Activated naive CD8-positive, alpha-beta T cell (primary cell): Measurements from ENCODE around the gene GIMAP7.
"Not testable (repeated sequence)": the region's sequence is repeated elsewhere in the genome, so short reads cannot be mapped to it uniquely, and the experiment has no call there.

Experiments used
- H3K27ac Mint-ChIP-seq: one replicate; pipeline ENCODE4 v1.8.0; 2021; ENCODE audit warnings: mixed read lengths
- H3K27me3 Mint-ChIP-seq: one replicate; pipeline ENCODE4 v1.8.0; 2021; ENCODE audit warnings: mixed read lengths
- H3K36me3 Mint-ChIP-seq: one replicate; pipeline ENCODE4 v1.8.0; 2021; ENCODE audit warnings: mixed read lengths
- H3K4me1 Mint-ChIP-seq: one replicate; pipeline ENCODE4 v1.8.0; 2021; ENCODE audit warnings: low read depth, mixed read lengths
- H3K4me3 Mint-ChIP-seq: one replicate; pipeline ENCODE4 v1.8.0; 2021; ENCODE audit warnings: mild to moderate bottlenecking, mixed read lengths
- H3K9me3 Mint-ChIP-seq: one replicate; pipeline ENCODE4 v1.8.0; 2021; ENCODE audit warnings: low read depth, mixed read lengths

The GIMAP7 gene

DNA sequence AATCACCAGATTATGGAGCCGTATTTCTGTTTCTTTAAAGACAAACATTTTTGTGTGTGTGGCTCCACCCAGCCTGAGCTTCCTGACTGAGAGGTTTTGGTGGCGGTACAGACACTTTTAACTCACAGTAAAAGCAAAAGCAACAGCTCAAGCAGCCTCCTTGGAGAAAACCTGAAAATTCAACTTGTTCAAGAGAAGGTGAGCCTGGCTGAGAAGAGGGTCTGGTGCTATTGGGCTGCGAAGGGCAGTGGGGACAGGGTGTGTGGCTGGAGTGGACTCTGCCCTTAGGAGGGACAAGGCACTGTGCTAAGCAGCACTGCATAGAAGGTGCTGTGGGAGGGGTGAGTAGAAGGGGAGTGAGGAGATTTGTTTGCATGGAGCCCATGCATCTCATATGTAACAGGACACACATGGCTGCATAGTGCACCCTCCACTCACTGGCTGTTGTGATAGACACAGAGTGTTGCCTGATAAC is at the start of gene GIMAP7:
TSS of gene GIMAP7 (plus strand) at position 125 of the 475 bp plus-strand sequence. CDS start 5,103 bp downstream, outside the sequence.
- Mint-ChIP-seq H3K4me1 (peaks cover 66% of the 10 kb centered on the region), H3K36me3 (peaks cover under 1% of the 10 kb centered on the region), H3K4me3 (peak within 1 kb of the TSS; percentile 99), H3K27me3 (no peaks in the 10 kb centered on the region), H3K9me3 (peaks cover 13% of the 10 kb centered on the region), H3K27ac (peak within 1 kb of the TSS; percentile 99)

DNA sequence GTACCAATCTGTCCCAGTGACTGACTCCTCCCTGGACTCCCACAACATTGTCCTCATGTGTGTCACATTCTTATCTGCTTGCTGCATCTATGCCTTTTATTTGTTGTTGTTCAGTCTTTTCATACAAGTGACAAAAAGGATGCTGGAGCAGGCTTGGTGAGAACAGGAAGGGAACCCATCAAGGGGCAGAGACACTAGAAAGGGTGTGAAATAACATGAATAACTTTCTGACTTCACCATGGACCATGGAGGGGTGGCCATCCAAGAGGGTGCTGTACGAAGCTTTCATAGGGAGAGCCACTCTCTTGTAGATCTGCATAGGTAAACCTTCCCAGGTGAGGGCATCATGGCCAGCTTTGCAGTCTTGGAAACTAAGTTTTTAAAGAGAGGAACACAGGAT is 49.7 kb upstream of the GIMAP7 start:
- Mint-ChIP-seq H3K27me3 (no peaks in the 10 kb centered on the region), H3K9me3 (peaks cover 31% of the 10 kb centered on the region), H3K4me1 (peaks cover 82% of the 10 kb centered on the region), H3K4me3 (peak overlapping the region; percentile 35), H3K27ac (peak overlapping the region; percentile 70), H3K36me3 (peaks cover 48% of the 10 kb centered on the region)

DNA sequence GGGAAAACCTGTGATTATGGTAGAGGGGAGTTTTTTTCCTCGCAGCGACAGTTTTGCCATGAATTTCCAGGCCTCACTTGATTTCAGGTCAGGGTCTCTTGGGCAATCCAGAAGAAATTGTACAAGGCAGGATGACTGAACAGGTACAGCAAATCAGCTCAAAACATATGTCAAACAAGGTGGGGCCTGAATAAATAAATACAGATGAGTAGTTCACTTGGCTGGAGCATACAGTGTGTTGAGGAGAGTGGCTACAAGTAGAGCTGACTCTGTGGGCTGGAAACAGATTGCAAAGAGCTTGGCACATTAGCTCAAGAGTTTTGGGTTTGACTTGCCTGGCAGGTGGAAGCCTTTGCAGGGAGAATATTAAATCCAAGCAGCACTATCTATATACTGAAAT is 49.3 kb upstream of the GIMAP7 start:
- Mint-ChIP-seq H3K36me3 (peaks cover 45% of the 10 kb centered on the region), H3K4me3 (no peak overlapping the region), H3K27me3 (no peaks in the 10 kb centered on the region), H3K27ac (peak overlapping the region; percentile 70), H3K4me1 (peaks cover 82% of the 10 kb centered on the region), H3K9me3 (peaks cover 29% of the 10 kb centered on the region)

DNA sequence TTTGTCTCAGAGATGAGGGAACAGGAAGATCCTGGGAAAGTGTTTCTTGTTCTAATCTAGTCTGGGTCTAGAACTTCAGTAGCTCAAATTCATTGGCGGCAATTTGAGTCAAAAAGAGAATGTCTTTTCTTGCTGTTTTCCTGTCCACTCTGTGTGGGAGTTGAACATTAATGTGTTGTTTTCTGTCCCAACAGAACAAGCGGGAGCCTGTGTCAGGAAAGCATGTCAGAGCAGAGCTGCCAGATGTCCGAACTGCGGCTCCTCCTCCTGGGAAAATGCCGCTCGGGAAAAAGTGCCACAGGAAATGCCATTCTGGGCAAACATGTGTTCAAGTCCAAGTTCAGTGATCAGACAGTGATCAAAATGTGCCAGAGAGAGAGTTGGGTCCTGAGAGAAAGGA is 48.2 kb upstream of the GIMAP7 start:
- peak overlapping the region; percentile 91 for H3K27ac Mint-ChIP-seq
- H3K4me3 Mint-ChIP-seq, result no peak overlapping the region
- H3K4me1 Mint-ChIP-seq, result peaks cover 83% of the 10 kb centered on the region
- H3K9me3 Mint-ChIP-seq, result peaks cover 20% of the 10 kb centered on the region
- H3K27me3 Mint-ChIP-seq, result no peaks in the 10 kb centered on the region
- peaks cover 37% of the 10 kb centered on the region for H3K36me3 Mint-ChIP-seq

DNA sequence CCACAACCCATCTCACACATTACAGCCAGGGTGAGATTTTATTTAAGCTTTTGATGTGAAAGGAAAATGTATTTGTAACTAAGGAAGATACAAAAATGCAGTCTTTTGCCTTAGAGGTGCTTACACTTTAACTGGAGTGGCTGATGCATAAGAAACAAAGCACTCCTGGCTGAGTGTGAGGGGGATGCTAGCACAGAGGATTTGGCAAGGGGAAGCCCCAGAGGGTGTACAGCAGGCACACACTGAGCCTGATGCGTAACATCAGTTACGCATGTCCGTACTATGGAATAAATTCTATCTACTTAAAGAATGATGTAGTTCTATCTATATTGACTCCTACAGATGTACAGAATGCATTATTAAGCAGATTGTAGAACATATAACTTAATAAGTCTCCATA is 46.4 kb upstream of the GIMAP7 start:
- peak overlapping the region; percentile 91 for H3K27ac Mint-ChIP-seq
- H3K27me3 Mint-ChIP-seq, result no peaks in the 10 kb centered on the region
- H3K4me3 Mint-ChIP-seq, result peak overlapping the region; percentile 42
- peaks cover 26% of the 10 kb centered on the region for H3K36me3 Mint-ChIP-seq
- H3K9me3 Mint-ChIP-seq, result peaks cover 4% of the 10 kb centered on the region
- peaks cover 88% of the 10 kb centered on the region for H3K4me1 Mint-ChIP-seq

DNA sequence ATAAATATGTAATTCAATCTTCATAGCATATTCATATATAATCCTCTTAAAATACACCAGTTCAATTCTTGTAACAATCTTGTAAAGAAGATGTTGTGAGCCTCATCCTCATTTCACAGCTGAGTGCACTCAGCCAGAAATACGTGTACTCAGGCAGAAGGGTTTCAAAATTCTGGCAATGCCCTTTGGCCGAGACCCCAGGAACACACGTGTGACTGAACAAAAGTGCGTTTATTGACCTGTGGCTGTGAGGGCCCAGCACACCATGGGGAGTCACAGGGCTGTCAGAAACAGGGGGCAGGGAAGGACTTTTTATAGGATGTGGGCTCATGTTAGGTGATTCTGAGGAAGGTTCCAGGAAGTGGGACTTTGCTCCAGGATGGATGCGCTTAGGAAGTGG is 42.8 kb upstream of the GIMAP7 start:
- Mint-ChIP-seq H3K9me3 (no peaks in the 10 kb centered on the region), H3K4me3 (no peak overlapping the region), H3K4me1 (peaks cover 84% of the 10 kb centered on the region), H3K27ac (peak overlapping the region; percentile 87), H3K27me3 (no peaks in the 10 kb centered on the region), H3K36me3 (peaks cover 42% of the 10 kb centered on the region)

DNA sequence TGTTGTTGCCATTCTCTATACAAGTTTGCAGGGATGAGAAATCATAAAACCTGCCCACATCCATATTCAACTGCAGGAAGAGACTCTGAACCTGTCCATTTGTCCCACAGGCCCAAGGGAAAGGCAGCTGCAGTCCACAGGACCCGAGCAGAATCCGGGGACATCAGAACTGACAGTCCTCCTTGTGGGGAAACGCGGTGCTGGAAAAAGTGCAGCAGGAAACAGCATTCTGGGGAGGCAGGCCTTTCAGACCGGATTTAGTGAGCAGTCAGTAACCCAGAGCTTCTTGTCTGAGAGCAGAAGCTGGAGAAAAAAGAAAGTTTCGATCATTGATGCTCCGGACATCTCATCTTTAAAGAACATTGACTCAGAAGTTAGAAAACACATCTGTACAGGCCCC is 40.8 kb upstream of the GIMAP7 start:
- Mint-ChIP-seq H3K36me3 (peaks cover 36% of the 10 kb centered on the region), H3K9me3 (no peaks in the 10 kb centered on the region), H3K27me3 (no peaks in the 10 kb centered on the region), H3K4me3 (no peak overlapping the region), H3K4me1 (peaks cover 85% of the 10 kb centered on the region), H3K27ac (peak overlapping the region; percentile 86)

DNA sequence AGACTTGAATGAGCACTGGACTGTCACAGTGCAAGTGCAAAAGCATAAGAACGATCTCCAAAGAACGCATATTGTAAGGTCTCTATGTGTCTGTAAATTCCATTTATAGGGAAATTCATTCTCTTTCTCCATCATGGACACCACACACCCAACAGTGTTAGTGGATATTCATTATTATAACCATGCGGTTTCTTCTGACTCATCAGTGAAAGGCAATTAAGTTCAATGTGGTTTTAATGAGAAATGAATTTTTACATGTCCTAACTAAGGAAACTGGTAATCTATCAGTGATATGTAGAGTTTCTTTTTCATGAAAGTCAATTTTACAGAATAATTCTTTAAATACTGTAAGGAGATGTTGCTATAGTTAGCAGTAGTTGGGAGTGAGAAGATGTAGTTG is 38.4 kb upstream of the GIMAP7 start:
- Mint-ChIP-seq H3K27me3 (no peaks in the 10 kb centered on the region), H3K27ac (peak overlapping the region; percentile 100), H3K4me3 (peak overlapping the region; percentile 72), H3K9me3 (no peaks in the 10 kb centered on the region), H3K4me1 (peaks cover 86% of the 10 kb centered on the region), H3K36me3 (peaks cover 35% of the 10 kb centered on the region)

DNA sequence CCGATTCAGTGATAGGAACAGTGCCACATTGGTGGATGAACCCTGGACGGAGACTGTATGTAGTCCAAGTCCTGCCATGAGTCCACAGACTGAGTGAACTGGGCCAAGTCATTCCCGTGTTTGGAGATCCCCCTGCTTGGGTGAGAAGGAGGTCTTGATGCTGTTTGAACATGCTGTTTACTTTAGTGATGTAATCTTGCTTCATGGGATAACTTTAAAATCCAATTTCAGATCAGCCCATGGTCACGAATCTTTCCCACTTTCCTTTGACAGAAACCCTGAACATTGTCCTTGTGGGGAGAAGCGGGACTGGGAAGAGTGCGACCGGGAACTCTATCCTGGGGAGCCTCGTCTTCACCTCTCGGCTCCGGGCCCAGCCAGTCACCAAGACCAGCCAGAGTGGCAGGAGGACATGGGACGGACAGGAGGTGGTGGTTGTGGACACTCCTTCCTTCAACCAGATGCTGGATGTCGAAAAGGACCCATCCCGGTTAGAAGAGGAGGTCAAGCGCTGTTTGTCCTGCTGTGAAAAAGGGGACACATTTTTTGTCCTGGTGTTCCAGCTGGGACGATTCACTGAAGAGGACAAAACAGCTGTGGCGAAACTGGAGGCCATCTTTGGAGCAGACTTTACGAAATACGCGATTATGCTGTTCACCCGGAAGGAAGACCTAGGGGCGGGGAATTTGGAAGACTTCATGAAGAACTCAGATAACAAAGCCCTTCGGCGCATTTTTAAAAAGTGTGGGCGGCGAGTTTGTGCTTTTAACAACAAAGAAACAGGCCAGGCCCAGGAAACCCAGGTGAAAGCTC is 37.6 kb upstream of the GIMAP7 start:
- Mint-ChIP-seq H3K36me3 (peaks cover 32% of the 10 kb centered on the region), H3K4me3 (peak overlapping the region; percentile 72)

DNA sequence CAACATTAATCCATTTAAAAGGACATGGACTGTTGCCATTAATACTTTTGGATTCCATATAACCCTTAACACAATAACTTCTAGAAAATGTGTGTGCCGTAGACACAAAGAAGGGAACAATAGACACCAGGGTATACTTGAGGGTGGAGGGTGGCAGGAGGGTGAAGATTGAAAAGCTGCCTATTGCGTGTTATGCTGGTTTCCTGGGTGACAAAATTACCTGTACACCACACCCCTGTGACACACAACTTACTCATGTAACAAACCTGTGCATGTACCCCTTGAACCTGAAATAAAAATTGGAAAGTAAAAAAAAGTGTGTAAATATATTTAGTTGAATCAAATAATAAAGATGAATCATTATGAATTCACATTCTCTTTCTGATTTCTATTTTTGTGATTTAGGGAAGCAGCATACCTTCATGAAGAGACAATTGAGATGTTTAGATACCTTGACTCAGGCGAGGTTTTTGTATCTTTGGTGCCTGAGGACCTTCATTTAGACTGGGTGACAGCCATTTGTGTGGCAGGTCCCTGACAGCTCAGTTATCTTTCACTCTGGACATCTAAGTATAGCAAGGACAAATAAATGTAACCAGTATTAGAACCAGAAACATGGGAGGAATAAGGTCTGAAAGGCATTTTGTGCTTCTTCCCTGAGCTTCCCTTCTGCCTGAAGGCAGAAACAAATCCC is 35.5 kb upstream of the GIMAP7 start:
- H3K27ac Mint-ChIP-seq, result peak overlapping the region; percentile 100
- peak overlapping the region; percentile 64 for H3K4me3 Mint-ChIP-seq
- H3K27me3 Mint-ChIP-seq, result no peaks in the 10 kb centered on the region
- H3K4me1 Mint-ChIP-seq, result peaks cover 94% of the 10 kb centered on the region
- peaks cover 22% of the 10 kb centered on the region for H3K36me3 Mint-ChIP-seq
- no peaks in the 10 kb centered on the region for H3K9me3 Mint-ChIP-seq

More for the DNA sequence above, 37.6 kb upstream of the GIMAP7 start:
- Mint-ChIP-seq H3K27me3 (no peaks in the 10 kb centered on the region), H3K9me3 (no peaks in the 10 kb centered on the region), H3K4me1 (peaks cover 89% of the 10 kb centered on the region), H3K27ac (peak overlapping the region; percentile 100)

DNA sequence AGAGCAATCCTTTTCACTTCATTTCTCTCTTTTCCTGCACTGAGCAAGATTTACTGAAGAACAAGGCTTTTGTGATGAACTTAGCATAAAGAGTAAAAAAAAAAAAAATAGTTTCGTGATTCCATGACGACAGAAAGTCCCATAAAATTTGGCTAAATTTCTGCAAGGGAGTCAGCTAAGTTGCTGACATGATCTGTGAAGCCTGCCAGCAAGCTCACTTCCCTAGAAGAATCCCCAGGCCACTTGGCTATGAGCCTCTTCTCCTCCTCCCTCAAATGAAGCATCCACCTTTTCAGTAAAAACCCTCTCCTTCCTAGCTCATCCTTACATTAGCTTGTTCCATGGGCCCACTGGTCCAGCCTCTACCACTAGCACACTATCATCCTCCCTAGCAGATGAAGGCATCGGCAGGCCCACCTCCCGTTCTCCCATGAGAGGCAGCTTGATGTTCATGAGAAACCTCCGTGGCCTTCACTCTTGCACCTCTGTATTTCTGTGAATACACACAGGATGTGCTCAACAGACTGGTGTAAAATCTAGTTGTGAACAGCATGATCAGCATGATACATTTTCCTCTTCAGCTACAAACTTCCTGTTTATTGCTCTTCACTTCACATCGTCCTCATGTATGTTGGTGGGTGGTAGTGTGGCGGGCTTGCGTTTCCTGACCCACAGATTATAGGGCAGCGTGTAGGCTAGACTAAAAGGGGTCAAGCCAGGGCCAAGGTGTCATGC is 33.3 kb upstream of the GIMAP7 start:
- Mint-ChIP-seq H3K4me1 (peaks cover 93% of the 10 kb centered on the region), H3K36me3 (peaks cover 6% of the 10 kb centered on the region), H3K4me3 (peak overlapping the region; percentile 84), H3K9me3 (no peaks in the 10 kb centered on the region), H3K27ac (peak overlapping the region; percentile 100), H3K27me3 (no peaks in the 10 kb centered on the region)

DNA sequence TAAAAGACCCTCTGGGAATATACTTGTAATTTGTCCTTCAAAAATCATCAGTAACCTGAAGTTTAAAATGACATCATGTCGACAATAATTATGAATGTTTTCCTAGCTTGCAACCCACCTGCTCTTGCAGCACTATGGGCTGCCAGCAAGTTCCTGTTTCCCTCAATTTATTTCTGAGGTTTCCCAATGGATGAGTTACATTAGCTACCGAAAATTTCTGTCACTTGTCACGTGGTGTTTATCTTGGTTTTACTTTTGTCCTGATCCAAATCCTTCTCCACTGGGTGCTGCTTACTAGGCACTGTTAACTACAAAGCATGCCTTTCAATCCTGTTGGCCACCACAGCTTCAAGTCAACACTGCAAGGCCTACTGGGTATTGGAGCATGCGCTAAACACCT is 32.8 kb upstream of the GIMAP7 start:
- Mint-ChIP-seq H3K4me3 (peak overlapping the region; percentile 84), H3K27me3 (no peaks in the 10 kb centered on the region), H3K4me1 (peaks cover 92% of the 10 kb centered on the region), H3K27ac (peak overlapping the region; percentile 100), H3K9me3 (no peaks in the 10 kb centered on the region), H3K36me3 (peaks cover 4% of the 10 kb centered on the region)

DNA sequence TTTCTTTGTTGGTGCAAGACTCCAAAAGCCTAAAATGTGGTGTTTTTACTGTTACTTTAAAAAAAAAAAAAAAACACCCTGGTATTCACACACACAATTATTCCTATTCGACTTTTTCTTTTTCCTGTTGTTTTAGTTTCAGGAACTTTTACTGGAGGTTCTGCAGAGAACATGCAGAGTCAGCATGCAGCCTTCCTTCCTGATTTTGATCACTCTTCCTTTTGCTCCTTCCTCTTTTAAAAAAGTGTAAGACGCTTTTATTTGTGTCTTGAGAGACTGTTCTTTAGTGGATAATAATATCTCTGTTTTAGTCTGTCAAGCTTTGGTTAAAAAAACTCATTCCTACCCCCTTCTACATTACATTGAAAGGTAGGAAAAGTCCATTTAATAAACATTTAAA is 31.2 kb upstream of the GIMAP7 start:
- not testable (repeated sequence) for H3K36me3 Mint-ChIP-seq, H3K27me3 Mint-ChIP-seq, H3K9me3 Mint-ChIP-seq
- H3K27ac Mint-ChIP-seq, result peak overlapping the region; percentile 100
- peaks cover 91% of the 10 kb centered on the region for H3K4me1 Mint-ChIP-seq
- peak overlapping the region; percentile 73 for H3K4me3 Mint-ChIP-seq

DNA sequence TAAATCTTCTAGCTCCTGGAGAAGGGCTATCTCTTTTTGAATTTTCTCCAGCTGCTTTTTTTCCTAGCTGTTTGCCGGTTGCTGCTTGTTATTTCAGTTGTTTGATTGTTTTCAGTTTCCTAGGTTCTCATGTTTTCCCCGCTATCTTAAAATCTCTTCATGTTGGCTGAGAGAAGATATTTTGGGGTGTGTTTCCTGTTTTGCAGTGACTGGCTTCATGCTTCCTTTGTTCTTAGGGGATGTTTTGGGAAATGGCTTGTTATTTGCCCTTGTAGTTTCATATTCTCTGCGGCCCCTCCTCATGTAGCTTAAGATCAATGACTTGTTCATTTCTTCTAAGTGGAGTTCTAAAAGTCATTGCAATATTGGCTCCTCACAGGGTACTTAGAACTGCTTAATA is 30.6 kb upstream of the GIMAP7 start:
- not testable (repeated sequence) for H3K36me3 Mint-ChIP-seq, H3K27me3 Mint-ChIP-seq, H3K9me3 Mint-ChIP-seq
- Mint-ChIP-seq H3K4me3 (peak overlapping the region; percentile 73), H3K27ac (peak overlapping the region; percentile 100), H3K4me1 (peaks cover 87% of the 10 kb centered on the region)

DNA sequence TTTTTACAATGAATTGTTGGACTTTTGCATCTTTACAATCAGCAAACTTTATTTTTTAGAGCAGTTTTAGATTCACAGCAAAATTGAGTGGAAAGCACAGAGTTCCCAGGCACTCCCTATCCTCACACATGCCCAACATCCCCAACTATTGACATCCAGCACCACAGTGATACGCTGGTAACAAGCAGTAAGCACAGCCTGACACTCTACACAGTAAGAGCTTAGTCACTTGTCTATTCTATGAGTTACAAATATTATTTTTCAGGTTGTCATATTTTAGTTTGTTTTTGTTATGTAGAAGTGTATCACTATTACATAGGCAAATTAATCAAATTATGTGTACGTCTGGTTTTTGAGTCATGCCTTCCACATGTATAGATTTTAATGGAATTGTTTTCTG is 27.0 kb upstream of the GIMAP7 start:
- no peaks in the 10 kb centered on the region for H3K27me3 Mint-ChIP-seq
- no peaks in the 10 kb centered on the region for H3K9me3 Mint-ChIP-seq
- H3K4me1 Mint-ChIP-seq, result peaks cover 70% of the 10 kb centered on the region
- H3K36me3 Mint-ChIP-seq, result peaks cover 10% of the 10 kb centered on the region
- H3K27ac Mint-ChIP-seq, result peak overlapping the region; percentile 51
- no peak overlapping the region for H3K4me3 Mint-ChIP-seq
